ENCODE measurements around the gene S100A11.
A peak's percentile ranks its signal among the peaks of the same experiment; 100 is the strongest.

Gene S100A11

GRCh38 chr1:152001631-152002584 is 34.9 kb downstream of the S100A11 start:
- peak; percentile 99 for DNase-seq (ENCODE audit: low read depth)

DNA sequence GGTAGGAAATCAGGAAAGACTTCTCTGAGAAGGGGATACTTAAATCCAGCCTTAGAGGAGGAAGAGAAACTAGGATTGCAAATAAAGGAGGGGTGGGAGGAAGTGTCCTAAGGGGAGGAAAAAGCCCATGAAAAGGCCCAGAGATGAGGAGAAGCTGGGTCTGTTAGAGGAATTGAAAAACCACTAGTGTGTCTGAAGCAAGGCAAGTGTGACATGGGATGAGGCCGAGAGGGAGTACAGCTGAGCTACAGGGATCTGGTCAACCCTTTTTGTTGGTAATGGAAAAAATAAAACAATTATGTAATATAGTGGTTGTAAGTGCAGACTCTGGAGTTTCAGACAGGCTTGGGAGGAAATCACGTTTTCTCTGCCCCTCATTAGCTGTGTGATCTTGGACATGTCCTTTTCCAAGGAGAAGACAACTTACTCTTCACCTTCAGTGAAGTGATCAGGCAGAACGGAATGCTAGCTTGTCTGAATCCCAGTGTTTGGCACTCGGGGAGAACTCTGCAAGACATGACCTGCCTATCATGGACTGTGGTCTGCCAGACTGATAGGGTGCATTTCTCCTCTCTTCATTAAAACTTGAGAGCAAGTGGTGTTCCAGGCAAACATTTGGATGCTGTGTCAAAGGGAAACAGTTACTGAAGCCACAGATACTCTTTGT is 35.7 kb downstream of the S100A11 start:
- DNase-seq (ENCODE audit: low read depth), result no peak

- DNase-seq (ENCODE audit: low read depth), result no peak
Observed at GRCh38 chr1:151998611-151999362, 38.0 kb downstream of the S100A11 start.

GRCh38 chr1:151997284-151997570 is 39.6 kb downstream of the S100A11 start:
- DNase-seq (ENCODE audit: low read depth), result no peak

GRCh38 chr1:151995774-151996173 is 41.0 kb downstream of the S100A11 start:
- DNase-seq (ENCODE audit: low read depth), result peak; percentile 76

GRCh38 chr1:151994956-151995355 is 41.8 kb downstream of the S100A11 start:
- DNase-seq (ENCODE audit: low read depth), result peak; percentile 62

GRCh38 chr1:151993734-151994496 is 42.9 kb downstream of the S100A11 start, which contains the start of gene S100A10:
TSS of gene S100A10 (minus strand) at chr1:151993859. CDS start at chr1:151986230, 7,629 bp downstream.
- DNase-seq (ENCODE audit: low read depth), result peak; percentile 79

DNA sequence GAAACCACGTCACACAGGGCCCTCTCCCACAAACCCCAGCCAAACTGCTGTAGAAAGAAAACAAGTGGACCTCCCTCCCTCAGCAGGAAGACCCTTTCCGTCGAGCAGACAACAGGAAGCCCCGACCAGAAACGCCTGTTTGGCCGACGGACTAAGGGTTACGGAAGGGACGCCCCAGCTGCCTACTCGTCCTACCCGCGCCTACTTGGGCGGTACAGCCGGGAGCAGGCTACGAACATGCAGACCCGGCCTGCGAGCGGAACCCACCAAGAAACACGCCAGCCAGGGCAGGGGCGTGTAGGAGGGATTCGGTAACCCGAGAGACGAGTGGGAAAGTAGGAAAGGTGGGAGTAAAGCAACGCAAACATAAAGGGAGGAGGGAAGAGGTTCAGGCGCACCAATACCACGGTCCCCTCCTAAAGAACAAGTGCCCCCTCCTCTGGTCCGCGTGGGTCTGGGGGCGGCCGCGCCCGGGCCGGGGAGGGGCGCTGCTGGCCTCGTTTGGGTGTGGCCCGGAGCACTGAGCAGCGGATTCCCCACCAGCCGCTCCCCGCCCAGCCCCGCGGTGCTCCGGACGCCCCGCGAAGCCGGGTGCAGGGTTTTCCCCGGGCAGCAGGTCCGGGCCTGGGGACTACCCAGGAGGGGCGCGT is 43.6 kb downstream of the S100A11 start:
- DNase-seq (ENCODE audit: low read depth), result peak; percentile 40

- peak; percentile 92 for DNase-seq (ENCODE audit: low read depth)
Observed at GRCh38 chr1:151992303-151993083, 44.3 kb downstream of the S100A11 start.

GRCh38 chr1:151991663-151992302 is 45.0 kb downstream of the S100A11 start:
- no peak for DNase-seq (ENCODE audit: low read depth)

- DNase-seq (ENCODE audit: low read depth), result peak; percentile 73
Observed at GRCh38 chr1:151990856-151991198, 46.0 kb downstream of the S100A11 start.

DNA sequence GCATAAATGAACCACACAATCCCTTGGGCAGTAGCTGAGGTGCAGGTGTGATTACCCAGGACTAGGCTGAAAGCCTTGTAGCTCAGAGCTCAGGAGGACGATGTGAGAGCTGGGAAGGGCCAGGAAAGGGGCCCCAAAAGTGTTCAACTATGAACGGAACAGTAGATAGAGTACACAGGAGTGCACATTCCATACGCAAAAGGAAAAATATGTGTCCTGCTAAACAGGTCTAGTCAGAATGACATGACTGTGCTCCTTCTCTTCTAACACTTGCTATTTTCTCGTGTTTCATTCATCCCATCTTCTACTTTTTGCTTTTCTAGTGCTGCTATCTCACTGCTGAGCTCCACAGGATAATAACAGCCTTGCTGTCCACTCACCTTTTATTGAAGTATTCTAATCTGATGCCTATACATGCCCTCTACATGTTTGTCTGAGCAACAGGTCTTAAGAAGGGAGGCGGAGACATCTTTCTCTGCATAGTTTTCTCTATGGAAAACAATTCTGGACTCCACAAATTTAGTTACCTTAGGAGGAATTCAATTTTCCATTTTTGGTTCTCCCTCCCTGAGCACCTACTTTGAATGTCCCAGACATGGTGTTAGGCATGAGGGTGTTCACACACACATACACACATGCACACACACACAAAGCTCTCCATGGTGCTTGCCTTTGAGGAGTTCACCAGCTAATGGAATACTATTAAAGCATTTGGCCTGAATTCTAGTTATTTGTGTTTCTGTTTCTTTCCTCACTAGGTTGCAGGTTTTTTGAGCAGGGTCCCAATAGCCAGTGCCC is 46.5 kb downstream of the S100A11 start:
- no peak for DNase-seq (ENCODE audit: low read depth)

DNA sequence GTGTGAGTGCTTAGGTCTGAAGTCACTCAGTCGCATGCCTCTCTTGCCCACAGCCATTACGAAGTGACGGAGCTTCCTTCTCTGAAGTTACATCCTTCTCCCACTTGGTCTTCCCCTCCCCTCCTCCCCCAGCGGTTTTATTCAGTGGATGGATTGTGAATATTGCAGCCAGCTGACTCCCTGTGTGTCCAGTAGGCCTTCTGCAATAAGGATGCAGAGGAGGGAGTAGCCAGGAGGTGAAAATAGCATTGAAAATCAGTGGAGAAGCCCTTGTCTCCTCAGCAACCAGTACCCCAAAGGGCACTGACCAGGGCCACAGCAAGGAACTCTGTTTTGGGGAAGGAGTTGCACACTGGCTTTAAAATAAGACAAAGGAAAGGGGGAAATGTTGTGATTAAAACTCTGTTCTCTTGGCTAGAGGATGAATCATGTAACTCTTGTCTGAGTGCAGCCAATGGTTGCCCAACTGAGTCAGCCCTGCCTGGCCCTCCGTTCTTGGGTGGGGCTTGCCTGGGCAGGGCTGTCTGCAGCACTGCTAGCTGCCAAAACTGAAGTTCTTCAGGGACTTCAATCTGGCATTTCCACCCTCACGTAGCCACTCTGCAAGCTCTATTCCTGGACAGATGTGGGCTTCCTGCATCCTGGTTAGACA is 47.5 kb downstream of the S100A11 start:
- peak; percentile 90 for DNase-seq (ENCODE audit: low read depth)

GRCh38 chr1:151988405-151988923 is 48.3 kb downstream of the S100A11 start:
- DNase-seq (ENCODE audit: low read depth), result peak; percentile 92

DNA sequence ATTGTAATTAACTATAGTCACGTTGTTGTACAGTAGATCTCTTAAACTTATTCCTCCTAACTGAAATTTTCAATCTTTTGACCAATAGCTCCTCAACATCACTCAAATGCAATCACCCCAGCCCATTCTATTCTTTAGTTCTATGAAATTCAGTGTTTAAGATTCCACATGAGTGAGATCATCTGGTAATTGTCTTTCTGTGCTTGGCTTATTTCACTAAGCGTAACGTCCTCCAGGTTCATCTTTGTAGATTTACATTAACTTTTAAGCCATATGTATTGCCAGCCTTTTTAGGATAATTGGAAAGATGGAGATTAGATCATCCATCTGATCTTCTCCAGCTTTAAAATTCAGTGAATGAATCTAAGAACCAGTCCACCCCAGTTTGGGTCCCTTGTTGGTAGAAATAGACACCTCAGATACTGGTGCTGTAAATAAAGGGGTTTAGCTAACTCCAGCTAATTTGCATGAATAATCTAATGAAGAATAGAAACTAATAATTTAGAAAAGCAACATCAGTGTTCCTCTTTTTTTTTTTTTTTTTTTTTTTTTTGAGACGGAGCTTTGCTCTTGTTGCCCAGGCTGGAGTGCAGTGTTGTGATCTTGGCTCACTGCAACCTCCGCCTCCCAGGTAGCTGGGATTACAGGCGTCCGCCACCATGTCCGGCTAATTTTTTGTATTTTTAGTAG is 50.2 kb downstream of the S100A11 start:
- DNase-seq (ENCODE audit: low read depth), result no peak

GRCh38 chr1:151985768-151986167 is 51.0 kb downstream of the S100A11 start:
- DNase-seq (ENCODE audit: low read depth), result no peak

- DNase-seq (ENCODE audit: low read depth), result no peak
Observed at GRCh38 chr1:151985270-151985669, 51.5 kb downstream of the S100A11 start.
